Panc1 (cell line): Measurements from ENCODE around the gene CLIC4. TPM values are rescaled to one million over a fixed set of nuclear protein-coding genes. Genes with fewer than 3 reads are reported as not detected.
"Not testable (repeated sequence)": the region's sequence is repeated elsewhere in the genome, so short reads cannot be mapped to it uniquely, and the experiment has no call there.

Experiments
- ATAC-seq: fragments of 200-7000 bp; cut with Tn5 transposase; 2 replicates; pipeline ENCODE4 v1.9.1; 2020; ENCODE audit warnings: mild to moderate bottlenecking, moderate library complexity
- BruUV-seq: library from RNA; stranded (reverse); fragments of 400-500 nt; replicated peaks from 2 replicates; lab custom pipeline; 2021; lab: Mats Ljungman, UMichigan
- CTCF ChIA-PET: fragments of 300-600 bp; sonication (Branson Sonifier 250); formaldehyde crosslinking; loops from one replicate; lab custom pipeline; 2022; ENCODE audit warnings: antibody characterized with exemption; lab: Charles Lee
- POLR2A ChIA-PET: fragments of 300-600 bp; sonication (Branson Sonifier 250); formaldehyde crosslinking; loops from one replicate; lab custom pipeline; 2022; ENCODE audit warnings: antibody characterized with exemption; lab: Charles Lee
- DNase-seq: peaks from one replicate; pipeline ENCODE4 v3.0.0-alpha.2; 2010; ENCODE audit warnings: low read depth, low spot score
- H3K27ac ChIP-seq: 2 replicates; pipeline ENCODE4 v1.5.1; 2011; ENCODE audit warnings: mild to moderate bottlenecking, low read length, inconsistent platforms
- H3K27me3 ChIP-seq: fragments of 200-500 bp; sonication (Bioruptor generic); 2 replicates; pipeline ENCODE4 v1.6.0; 2014; ENCODE audit warnings: low read length, inconsistent platforms; ENCODE audit not compliant: control insufficient read depth, insufficient read depth
- H3K36me3 ChIP-seq: fragments of 200-500 bp; sonication (Bioruptor generic); 2 replicates; pipeline ENCODE4 v1.5.1; 2014; ENCODE audit warnings: inconsistent platforms, mild to moderate bottlenecking, low read length, moderate library complexity; ENCODE audit not compliant: control insufficient read depth, insufficient read depth
- H3K4me1 ChIP-seq: 2 replicates; pipeline ENCODE4 v1.5.1; 2011; ENCODE audit warnings: inconsistent platforms, mild to moderate bottlenecking, low read length, moderate library complexity; ENCODE audit not compliant: control insufficient read depth, insufficient read depth
- H3K4me3 ChIP-seq, 2 experiments: 2 replicates each; pipeline ENCODE4 v1.5.1; 2011 to 2012; ENCODE audit warnings: low read depth in 2 of 2, low read length in 2 of 2, mild to moderate bottlenecking in 2 of 2, inconsistent platforms in 1 of 2, moderate library complexity in 1 of 2
- H3K9me3 ChIP-seq: fragments of 200-500 bp; sonication (Bioruptor generic); 2 replicates; pipeline ENCODE4 v1.5.1; 2014; ENCODE audit warnings: low read depth, mild to moderate bottlenecking, inconsistent platforms, low read length, moderate library complexity; ENCODE audit not compliant: control insufficient read depth, insufficient read depth
- CTCF ChIP-seq: fragments of 450-650 bp; IDR thresholded peaks from 2 replicates; pipeline ENCODE4 v1.5.1; 2017; ENCODE audit warnings: mild to moderate bottlenecking
- POLR2AphosphoS5 ChIP-seq: IDR thresholded peaks from 2 replicates; pipeline ENCODE4 v1.6.1; 2012; ENCODE audit warnings: mild to moderate bottlenecking, low read depth, low read length, moderate library complexity
- REST ChIP-seq, 2 experiments: IDR thresholded peaks; 2 replicates each; pipeline ENCODE4 v1.6.1; 2011 to 2012; ENCODE audit warnings: low read depth in 2 of 2, control low read depth in 1 of 2, low read length in 1 of 2, mild to moderate bottlenecking in 1 of 2, moderate library complexity in 1 of 2; ENCODE audit not compliant: insufficient read depth in 1 of 2
- SIN3A ChIP-seq: IDR thresholded peaks from 2 replicates; pipeline ENCODE4 v1.6.1; 2012; ENCODE audit warnings: low read depth, mild to moderate bottlenecking, low read length, moderate library complexity, borderline replicate concordance; ENCODE audit not compliant: insufficient read depth
- TCF7L2 ChIP-seq: IDR thresholded peaks from 2 replicates; pipeline ENCODE4 v1.6.1; 2011; ENCODE audit warnings: mild to moderate bottlenecking, low read depth, low read length, inconsistent platforms
- in situ Hi-C: cut with HindIII; loops from 2 replicates; pipeline ENCODE4 v1.10.0; 2016; ENCODE audit warnings: low sequenced_read_pairs, low pct_unique_long_range_greater_than_20kb
- intact Hi-C: fragments of 100-400 bp; cut with micrococcal nuclease; formaldehyde crosslinking; loops from one replicate; pipeline ENCODE4 v1.10.0; 2022; ENCODE audit not compliant: unreplicated experiment
- total RNA-seq: library from RNA; stranded (reverse); gene quantifications from one replicate; pipeline ENCODE4 v1.2.1, GENCODE V29; 2021; ENCODE audit not compliant: unreplicated experiment

The CLIC4 gene
- total RNA-seq, 1 experiment from 2014 or later = 123 TPM

DNA sequence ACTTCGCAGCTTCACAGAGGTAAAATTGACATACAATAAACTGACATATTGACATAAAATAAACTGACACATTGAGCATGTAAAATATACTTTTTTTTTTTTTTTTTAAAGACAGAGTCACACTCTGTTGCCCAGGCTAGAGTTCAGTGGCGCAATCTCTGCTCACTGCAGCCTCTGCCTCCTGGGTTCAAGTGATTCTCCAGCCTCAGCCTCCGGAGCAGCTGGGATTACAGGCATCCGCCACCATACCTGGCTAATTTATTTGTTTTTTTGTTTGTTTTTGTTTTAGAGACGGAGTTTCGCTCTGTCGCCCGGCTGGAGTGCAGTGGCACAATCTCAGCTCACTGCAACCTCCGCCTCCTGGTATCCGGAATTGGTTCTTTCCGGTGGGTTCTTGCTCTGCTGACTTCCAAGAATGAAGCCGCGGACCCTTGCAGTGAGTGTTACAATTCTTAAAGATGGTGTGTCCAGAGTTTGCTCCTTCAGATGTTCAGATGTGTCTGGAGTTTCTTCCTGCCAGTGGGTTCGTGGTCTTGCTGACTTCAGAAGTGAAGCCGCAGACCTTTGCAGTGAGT lies 48.4 kb upstream of the CLIC4 start:
- in situ Hi-C loops (no loop called here), intact Hi-C loops (no loop called here)
- no peak overlapping the region for H3K27ac ChIP-seq
- no TSS peak for BruUV-seq
- H3K27me3 ChIP-seq = no peaks in the 10 kb centered on the region
- no peaks in the 10 kb centered on the region for H3K36me3 ChIP-seq
- POLR2A ChIA-PET = interaction anchor here (1.2 kb wide), 1 partner anchor 14 kb away, joined by 8 read pairs; no protein-coding TSS in a partner anchor
- no peak for ATAC-seq
- CTCF ChIA-PET = interaction anchor here (0.6 to 1.4 kb wide), 3 partner anchors 9 to 1297 kb away, joined by 3 read pairs; no protein-coding TSS in a partner anchor
- no peak overlapping the region for H3K4me3 ChIP-seq
- TF ChIP-seq TCF7L2 (no peak), POLR2AphosphoS5 (no peak), SIN3A (no peak), REST (IDR thresholded peaks at IDR 0.05; ENCODE audit: insufficient read depth in 1 of 2, low read depth in 2 of 2, low read length in 1 of 2) (no peak), CTCF (no peak)
- H3K4me1 ChIP-seq = no peaks in the 10 kb centered on the region
- no peaks in the 10 kb centered on the region for H3K9me3 ChIP-seq
- no peak for DNase-seq

DNA sequence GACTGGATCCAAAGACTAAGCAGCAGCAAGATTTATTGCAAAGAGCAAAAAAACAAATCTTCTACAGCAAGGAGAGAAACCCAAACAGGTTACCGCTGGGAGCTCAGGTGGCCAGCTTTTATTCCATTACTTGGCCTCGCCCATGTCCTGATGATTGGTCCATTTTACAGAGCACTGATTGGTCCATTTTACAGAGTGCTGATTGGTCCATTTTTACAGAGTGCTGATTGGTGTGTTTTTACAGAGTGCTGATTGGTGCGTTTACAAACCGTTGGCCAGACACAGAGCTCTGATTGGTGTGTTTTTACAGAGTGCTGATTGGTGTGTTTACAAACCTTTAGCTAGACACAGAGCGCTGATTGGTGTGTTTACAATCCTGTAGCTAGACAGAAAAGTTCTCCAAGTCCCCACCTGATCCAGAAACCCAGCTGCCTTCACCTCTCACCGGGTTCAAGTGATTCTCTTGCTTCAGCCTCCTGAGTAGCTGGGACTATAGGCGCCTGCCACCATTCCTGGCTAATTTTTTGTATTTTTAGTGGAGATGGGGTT lies 47.7 kb upstream of the CLIC4 start:
- intact Hi-C loops, H3K27me3 ChIP-seq, BruUV-seq, H3K36me3 ChIP-seq, H3K4me3 ChIP-seq, H3K4me1 ChIP-seq, DNase-seq, ATAC-seq, H3K9me3 ChIP-seq, in situ Hi-C loops, H3K27ac ChIP-seq: not testable (repeated sequence)
- CTCF ChIA-PET = interaction anchor here (1.4 kb wide), 1 partner anchor 9 kb away, joined by 3 read pairs; no protein-coding TSS in a partner anchor
- POLR2A ChIA-PET = interaction anchor here (1.2 kb wide), 1 partner anchor 14 kb away, joined by 8 read pairs; no protein-coding TSS in a partner anchor

- CTCF ChIA-PET, ATAC-seq, H3K27me3 ChIP-seq, H3K4me3 ChIP-seq, H3K4me1 ChIP-seq, POLR2A ChIA-PET, intact Hi-C loops, BruUV-seq, DNase-seq, in situ Hi-C loops, H3K36me3 ChIP-seq, H3K27ac ChIP-seq, H3K9me3 ChIP-seq: not testable (repeated sequence)
Observed at GRCh38 chr1:24698326-24698725, 46.9 kb upstream of the CLIC4 start.
